GM10248 (cell line): ENCODE data around the gene PRF1.

Experiments
- CTCF ChIA-PET: fragments of 300-600 bp; sonication (Branson Sonifier 250); formaldehyde crosslinking; extraction: SDS; loops from one replicate; lab custom pipeline; 2021; ENCODE audit warnings: antibody characterized with exemption; lab: Yijun Ruan, JAX
- POLR2A ChIA-PET: fragments of 350-650 bp; sonication (Branson Sonifier 250); formaldehyde crosslinking; extraction: SDS; loops from one replicate; lab custom pipeline; 2020; ENCODE audit warnings: antibody characterized with exemption; lab: Yijun Ruan, JAX
- DNase-seq: peaks from one replicate; pipeline ENCODE4 v3.0.0; 2012; ENCODE audit errors: extremely low spot score
- CTCF ChIP-seq: IDR thresholded peaks from 2 replicates; pipeline ENCODE4 v1.5.1; 2012; ENCODE audit warnings: mild to moderate bottlenecking, low read depth; ENCODE audit errors: extremely low read depth, missing control alignments, control extremely low read depth

The PRF1 gene

DNA sequence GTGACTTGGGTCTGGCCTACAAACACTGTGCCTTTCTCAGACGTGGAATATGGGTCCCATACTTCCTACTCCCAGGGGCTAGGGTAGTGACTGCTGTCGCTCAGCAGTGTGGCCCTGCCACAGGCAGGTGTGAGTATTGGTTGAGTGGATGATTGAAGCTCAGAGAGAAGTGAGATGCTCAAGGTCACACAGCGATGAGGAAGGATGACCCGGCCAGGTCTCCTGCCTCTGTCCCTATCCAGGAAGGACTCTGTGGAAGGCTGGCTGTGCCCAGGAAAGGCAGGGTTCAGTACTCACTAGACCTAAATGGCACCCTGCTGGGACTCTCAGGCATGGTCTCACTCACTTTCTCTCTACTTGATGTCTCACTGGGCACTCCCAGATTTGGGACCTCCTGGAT is 2.8 kb downstream of the PRF1 start:
- ChIA-PET CTCF (no interaction called here), POLR2A (no interaction called here)
- DNase-seq = peak; percentile 16
- TF ChIP-seq CTCF = no peak

DNA sequence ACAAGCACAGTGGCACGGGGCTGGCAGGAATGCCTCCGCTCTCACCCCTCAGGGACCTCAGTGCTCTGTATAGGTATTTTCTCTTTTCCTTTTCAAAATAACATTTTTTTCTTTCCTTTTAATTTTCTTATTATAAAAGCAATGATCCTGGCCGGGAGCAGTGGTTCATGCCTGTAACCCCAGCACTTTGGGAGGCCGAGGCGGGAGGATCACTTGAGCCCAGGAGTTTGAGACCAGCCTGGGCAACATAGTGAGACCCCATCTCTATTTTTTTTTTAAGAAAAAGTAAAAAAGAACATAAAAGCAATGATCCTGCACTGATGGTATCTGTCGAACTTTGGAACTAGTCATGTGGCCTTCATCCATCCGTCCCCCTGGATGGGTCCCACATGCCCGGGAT is 3.2 kb downstream of the PRF1 start:
- CTCF ChIA-PET = no interaction called here
- POLR2A ChIA-PET = no interaction called here
- no peak for TF ChIP-seq CTCF
- DNase-seq = no peak

- CTCF ChIA-PET = no interaction called here
- DNase-seq = no peak
- POLR2A ChIA-PET = interaction anchor here (0.6 kb wide), 1 partner anchor 54 kb away, joined by 4 read pairs; no protein-coding TSS in a partner anchor
- TF ChIP-seq CTCF = no peak
Observed at GRCh38 chr10:70598857-70599295, 3.7 kb downstream of the PRF1 start.

GRCh38 chr10:70597856-70598815 is 4.4 kb downstream of the PRF1 start:
- POLR2A ChIA-PET = interaction anchor here (0.6 kb wide), 1 partner anchor 55 kb away, joined by 4 read pairs; no protein-coding TSS in a partner anchor
- DNase-seq = no peak
- CTCF ChIA-PET = interaction anchor here (0.8 kb wide), 1 partner anchor 20 kb away, joined by 3 read pairs; no protein-coding TSS in a partner anchor
- no peak for TF ChIP-seq CTCF

GRCh38 chr10:70596860-70597809 is 5.4 kb downstream of the PRF1 start:
- no peak for TF ChIP-seq CTCF
- POLR2A ChIA-PET = no interaction called here
- CTCF ChIA-PET = interaction anchor here (0.8 kb wide), 1 partner anchor 21 kb away, joined by 3 read pairs; no protein-coding TSS in a partner anchor
- DNase-seq = no peak
